HG03108 (cell line): Measurements from ENCODE around the gene VEPH1.
A peak's percentile ranks its signal among the peaks of the same experiment; 100 is the strongest.

Source experiments
- ATAC-seq: cut with Tn5 transposase; IDR thresholded peaks from one replicate; pipeline ENCODE4 v1.9.1; 2021; ENCODE audit warnings: moderate library complexity; ENCODE audit not compliant: unreplicated experiment

VEPH1 gene

DNA sequence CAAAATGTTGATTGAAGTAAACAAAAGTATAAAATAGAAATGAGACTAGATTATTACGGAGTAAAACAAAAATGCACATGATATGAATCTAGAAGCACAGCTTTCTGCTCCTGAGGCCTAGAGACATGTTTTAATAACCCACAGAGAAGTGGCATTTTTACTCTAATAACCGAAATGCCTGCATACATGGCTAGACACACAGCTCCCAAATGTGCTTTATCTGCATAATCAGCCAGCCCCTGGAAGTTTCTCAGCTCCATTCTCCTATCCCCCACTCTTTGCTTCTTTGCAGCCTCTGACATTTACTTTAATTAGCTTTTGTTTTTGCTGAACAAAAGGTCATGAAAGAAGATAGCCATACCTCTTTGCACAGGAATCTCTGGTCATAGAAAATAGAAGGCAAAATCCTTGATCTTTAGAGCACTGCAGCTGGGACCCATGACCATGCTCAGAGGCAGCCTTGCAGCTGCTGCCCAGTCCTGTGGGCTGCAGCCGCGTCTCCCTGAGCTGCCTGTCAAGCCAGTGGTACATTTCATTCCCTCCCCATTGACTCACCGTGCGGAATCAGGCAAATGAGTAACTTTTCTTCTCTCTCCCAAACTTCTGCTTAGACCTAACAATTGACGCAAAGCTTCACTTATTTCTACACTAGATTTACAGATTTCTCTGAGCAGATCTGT lies at the start of gene VEPH1:
Gene VEPH1 (minus strand): TSS at position 501 of the 680 bp plus-strand sequence. CDS start 8,067 bp downstream, outside the sequence.
- ATAC-seq, result no peak

DNA sequence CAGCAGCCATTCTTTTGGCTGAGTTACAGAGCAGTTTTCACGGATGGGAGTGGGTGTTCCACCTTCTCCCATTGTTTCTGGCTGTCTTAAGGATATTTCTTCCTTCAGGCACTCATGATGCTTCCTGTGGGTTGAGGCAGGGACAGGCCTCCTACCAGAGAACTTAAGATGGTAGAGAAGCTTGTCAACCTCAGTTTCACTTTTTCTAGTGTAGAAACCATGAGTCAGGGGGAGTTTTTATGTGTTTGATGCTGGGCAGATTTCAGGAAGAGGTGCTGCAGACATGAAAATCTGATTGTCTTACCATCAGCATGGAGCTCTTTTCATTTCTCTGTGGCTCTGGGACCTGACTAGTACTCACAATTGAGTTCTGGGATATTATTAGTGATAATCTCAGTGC lies 48.7 kb upstream of the VEPH1 start:
- no peak for ATAC-seq

DNA sequence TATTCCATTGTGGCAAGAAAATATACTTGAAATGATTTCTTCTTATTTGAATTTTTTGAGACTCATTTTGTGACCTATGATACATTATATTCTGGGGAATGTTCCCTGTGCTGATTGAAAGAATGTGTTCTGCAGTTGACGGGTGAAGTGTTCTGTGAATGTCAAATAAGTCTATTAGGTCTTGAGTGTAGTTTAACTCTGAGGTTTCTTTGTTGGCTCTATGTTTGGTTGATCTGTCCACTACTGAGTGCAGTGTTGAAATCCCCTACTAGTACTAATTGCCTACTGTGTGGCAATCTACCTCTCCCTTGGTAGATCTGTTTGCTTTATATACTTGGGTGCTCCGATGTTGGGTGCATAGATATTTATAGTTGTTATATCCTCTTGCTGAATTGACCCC lies 46.3 kb upstream of the VEPH1 start:
- no peak for ATAC-seq

DNA sequence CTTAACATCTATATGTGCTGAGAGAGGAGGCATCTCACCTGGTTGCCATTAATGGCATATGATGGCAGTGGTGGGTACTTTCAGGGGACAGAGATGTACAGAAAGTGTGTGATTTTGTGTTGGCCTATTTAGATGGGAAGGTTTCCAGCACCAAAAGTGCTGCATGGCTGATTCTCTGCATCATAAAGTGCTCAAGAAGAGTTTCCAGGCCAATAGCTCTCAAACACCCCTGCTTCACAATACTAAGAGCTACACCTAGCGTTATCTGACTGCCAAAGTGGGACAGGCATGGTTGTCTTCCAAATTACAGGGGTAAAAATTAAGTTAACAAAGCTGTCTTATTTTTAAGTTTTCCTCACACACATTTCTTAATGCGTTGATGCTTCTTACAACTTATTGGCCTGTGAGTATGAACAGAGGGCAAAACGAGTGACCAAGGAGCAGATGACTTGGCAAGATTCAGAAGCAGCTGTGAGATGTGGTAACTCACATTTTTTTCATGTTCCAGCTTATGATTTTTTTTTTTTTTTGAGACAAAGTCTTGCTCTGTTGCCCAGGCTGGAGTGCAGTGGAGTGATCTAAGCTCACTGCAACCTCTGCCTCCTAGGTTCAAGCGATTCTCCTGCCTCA lies 41.4 kb upstream of the VEPH1 start:
- no peak for ATAC-seq

DNA sequence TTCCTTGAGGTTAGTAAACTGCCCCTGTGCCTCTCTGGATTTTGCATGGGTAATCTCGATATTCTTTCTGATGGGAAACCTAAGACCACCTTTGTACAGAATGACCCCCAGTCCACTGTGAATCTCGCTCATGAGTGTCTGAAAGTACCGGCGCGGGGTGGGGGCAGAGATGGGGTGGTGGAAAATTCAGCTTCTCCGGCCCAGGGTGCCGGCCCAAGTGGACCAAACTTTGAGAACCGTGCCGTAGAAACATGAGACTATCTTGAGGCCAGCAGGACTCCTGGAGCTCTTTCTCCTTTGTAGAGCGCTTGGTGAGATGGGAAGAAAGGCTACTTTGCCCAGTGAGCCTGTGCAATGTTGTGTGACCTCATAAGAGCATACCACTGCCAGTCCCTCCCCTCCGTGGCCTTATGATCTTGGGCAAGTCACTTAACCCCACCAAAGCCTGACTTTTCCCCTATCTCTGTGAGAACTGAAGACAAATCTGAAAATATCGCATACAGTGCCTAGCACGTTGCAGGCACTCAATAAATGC lies 40.4 kb upstream of the VEPH1 start:
- no peak for ATAC-seq

GRCh38 chr3:157542711-157543500 lies 39.7 kb upstream of the VEPH1 start:
- ATAC-seq, result no peak

DNA sequence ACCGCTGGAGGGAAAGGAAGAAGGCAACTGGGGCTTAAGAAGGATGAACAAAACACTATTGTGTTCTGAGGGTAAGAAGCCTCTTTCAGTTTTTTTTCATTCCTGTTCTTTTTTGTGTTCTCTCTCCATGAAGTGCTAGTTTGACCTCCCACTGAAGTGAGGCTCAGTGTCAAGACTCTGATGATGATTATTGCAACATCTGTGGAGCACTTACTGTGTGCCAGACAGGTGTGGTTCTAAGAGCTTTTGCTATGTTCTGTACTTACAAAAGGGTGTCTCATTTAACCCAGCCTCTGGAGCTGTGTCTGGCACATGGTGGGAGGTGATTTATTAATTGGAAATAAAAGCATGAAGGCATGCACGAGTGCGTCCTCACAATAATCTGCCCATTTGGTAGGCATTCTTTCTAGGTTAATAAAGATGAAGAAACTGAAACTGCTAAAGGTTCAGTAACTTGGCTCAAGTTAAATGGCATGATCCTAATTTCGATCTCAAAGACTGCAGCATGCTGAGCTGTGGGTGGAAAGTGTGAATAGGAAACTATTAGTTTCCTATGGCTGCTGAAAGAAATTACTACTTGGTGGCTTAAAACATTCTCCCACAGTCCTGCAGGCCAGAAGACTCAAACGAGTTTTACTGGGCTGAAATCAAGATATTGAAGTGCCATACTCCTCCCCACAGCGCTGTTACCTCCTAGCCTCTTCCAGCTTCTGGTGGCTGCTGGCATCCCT lies 38.5 kb upstream of the VEPH1 start:
- ATAC-seq, result no peak

GRCh38 chr3:157540656-157541055 lies 37.4 kb upstream of the VEPH1 start:
- ATAC-seq, result no peak

DNA sequence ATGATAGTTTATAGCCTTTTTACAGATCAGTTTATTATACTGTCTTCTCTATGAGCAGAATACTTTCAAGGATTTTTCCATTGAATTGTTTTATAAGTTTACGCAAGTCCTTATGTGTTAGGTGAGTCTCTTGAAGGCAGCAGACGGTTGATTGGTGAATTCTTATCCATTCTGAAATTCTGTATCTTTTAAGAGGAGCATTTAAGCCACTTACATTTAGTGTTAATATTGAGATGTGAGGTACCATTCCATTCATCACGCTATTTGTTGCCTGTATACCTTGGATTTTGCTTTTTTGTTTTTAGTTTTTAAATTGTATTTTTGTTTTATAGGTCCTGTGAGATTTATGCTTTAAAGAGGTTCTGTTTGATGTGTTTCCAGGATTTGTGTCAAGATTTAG lies 32.5 kb upstream of the VEPH1 start:
- ATAC-seq, result no peak

DNA sequence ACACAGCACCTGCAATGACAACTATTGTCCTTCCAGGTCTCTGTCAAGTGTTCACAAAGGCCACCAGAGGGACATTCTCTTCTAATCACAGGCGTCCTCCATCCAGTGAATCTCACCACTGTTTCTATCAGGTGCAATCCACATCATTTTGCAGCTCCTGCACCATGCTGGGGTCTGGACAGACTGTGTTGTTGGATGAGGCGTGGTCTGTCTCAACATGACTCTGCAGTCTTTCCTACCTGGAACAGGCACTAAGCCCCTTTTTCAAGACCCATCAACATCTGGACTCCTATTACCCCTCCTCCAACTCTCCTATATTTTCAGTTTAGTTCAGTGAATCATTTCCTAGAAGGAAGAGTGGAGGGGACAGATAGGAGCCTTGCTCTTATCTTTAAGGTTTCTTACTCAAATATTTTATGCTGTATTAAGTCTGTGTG lies 31.5 kb upstream of the VEPH1 start:
- ATAC-seq, result no peak

GRCh38 chr3:157533298-157534070 lies 30.3 kb upstream of the VEPH1 start:
- no peak for ATAC-seq

DNA sequence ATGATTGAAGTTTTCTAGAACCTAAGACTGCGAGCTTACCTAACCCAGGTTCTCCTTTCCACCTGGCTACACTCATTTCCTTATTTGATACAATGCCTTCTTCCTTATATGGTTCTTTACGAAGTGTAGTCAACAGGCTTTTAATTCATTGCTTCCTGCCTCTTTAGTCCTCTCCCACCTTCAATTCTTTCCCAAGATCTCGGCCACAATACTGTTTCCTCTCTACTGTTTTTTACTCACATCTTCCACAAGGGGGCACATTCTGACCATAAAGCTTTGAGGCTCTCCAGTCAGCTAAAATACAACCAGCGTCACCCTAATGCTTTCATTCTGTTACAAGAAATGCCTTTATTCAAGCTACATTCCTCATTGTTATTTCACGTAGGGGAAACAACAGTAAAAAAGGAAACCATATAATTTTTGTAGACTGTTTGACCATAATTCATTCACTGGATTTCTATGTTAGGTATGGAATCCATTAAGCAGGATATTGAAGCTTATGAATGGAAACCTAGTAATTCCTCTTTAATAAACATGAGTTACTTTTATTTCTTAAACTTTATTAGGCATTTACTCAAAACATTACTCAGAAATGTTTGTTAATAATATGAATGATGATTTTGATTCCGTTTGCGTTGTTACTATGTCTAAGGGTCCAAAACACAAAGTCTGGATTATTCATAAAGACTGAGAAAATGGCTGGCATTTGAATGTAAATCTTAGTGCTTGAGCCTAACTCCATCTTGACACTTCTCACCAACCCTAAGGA lies 29.5 kb upstream of the VEPH1 start:
- peak; percentile 83 for ATAC-seq

DNA sequence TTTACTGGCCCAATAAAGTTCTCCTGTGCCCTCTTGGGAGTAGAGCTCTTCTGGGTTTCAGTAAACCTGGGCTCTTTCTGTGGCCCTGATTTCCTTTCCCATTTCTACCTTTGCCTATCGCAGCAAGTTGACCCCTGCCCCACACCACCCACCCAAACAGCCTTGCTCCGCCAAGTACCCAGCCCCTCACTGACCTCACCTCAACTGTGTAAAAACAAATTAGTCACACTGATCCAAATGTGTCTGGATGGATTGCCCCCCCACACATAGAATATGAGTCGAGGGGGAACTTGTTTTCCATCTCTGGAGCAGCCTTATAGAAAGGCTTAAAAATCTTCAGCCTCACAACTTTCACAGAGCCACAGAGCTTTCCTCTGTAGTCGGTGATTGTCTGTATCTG lies 28.6 kb upstream of the VEPH1 start:
- ATAC-seq, result no peak

- no peak for ATAC-seq
Observed at GRCh38 chr3:157531301-157531660, 28.1 kb upstream of the VEPH1 start.

DNA sequence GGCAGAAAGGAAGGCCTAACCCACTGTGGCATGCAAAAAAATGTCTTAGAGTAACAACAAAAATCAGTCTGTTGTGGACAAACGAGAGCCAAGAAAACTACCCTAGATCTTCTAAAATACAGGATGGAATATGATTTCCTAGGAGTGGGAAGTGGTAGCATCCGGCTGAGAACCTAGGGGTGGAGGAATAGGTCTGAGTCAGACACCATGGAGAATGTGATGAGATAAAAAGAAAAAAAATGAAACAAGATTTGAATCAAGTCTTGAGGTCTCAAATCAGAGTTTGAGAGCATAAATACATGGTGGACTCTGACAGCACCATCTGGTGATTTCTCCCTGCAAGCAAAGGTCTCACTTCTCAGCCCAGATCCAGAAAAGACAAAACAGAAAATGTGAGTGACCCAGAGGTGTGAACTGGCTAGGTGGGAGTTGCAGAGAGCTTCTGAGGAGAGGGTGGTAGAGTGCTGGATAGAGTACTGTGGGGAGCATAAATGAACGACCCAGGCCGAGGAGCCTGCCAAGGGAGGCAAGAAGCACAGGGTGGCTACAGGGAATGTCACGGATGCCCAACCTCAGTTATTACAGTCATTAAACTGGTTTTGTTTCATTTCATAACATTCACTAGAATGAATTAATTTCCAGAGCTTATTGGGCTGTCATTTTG lies 27.6 kb upstream of the VEPH1 start:
- no peak for ATAC-seq

DNA sequence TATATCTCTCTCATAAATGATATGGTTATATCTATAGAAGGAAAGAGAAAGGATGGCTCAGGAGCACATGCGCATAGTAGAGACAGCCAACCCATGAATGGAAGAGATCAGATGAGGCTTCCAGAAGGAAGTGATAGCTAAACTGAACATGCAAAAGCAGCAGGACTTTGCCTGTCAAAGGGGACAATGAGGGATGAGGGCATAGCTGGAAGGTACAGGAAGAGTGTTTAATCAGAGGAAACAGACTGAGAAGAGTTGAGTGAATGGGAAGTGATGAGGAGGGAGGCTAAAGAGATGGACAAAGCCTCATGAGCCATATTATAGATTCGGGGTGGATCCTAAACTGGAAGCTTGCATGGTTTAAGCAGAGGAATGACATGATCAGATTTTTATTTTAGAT lies 26.5 kb upstream of the VEPH1 start:
- ATAC-seq, result no peak

DNA sequence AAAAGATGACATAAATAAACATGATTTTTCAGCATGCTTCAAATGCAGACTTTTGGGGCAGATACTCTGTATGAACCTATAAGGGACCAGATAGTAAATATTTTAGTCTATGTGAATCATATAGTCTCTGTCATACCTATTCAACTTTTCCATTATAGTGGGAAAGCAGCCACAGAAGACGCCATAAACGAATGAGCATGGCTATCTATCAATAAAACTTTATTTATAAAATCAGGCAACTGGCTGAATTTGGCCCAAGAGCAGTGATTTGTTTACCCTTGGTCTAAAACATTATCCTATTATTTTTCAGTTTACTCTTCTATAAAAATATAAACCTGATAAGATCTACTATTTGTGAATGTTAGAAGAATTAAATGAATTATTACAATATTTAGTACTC lies 25.9 kb upstream of the VEPH1 start:
- no peak for ATAC-seq

DNA sequence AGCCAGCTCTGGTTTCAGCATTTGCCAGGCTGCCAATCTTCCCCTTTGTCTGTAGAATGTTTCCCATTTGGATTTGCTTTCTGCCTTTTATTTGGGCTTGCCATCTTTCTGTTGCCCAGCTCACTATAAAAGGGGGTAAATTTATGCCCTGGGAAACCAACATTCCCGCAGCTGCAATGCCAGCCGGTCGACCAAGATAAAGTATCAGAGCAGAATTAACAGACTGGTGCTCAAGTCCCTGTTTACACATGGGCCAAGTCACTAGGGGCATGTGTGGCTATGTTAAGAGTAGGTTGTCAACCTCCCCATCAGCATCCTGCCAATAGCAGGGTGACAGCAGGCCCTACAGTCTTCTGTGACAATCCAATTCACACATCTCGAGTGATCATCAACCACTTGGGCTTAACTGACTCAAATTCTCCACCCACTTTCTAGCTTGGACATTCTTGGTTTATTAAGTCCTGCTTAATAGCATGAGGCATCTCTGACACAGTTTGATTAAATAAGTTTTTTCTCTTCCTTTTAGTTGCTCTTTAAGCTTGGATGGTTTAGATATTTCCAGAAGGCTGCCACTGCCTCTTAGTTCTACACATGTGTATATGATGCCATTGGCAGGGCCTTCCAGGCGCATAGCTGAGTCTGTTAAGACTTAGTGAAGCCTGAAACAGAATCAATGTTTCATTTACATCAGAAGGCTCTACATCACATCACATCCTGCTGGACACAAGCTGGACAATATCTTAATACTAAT lies 24.1 kb upstream of the VEPH1 start:
- ATAC-seq, result no peak
